Epithelial cell of esophagus (primary cell): ENCODE results near the gene BAIAP2L1.

Experiments used
- DNase-seq: peaks from one replicate; pipeline ENCODE4 v3.0.0; 2010; ENCODE audit warnings: low read depth
- H3K4me3 ChIP-seq: 2 replicates; pipeline ENCODE4 v1.5.1; 2011; ENCODE audit warnings: mild to moderate bottlenecking, low read length, control low read depth
- TF ChIP-seq, protein P1 (sequence below): IDR thresholded peaks from 2 replicates; pipeline ENCODE4 v1.5.1; 2011; ENCODE audit warnings: low read depth, mild to moderate bottlenecking, low read length, control low read depth, inconsistent platforms; ENCODE audit not compliant: insufficient read depth; ENCODE audit errors: missing control alignments

The BAIAP2L1 gene

DNA sequence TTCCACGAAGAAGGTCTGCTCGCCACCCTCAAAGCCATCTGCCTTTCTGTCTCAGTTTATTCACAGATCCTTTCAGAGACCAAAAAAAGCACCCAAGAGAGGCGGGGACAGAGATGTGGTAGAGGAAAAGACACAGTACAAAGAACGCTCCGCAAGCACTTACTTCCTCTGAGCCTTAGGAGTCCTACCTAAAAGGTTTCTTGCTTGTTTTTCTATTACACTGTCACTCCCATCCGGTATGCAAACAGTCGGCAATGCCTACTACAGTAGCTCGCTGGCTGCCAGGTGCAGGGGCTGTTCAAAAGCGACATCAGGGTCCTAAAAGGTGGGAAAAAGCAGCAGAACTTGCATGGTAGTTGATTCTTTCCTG, 149.7 kb downstream of the BAIAP2L1 start:
- peak overlapping the region; percentile 74 for H3K4me3 ChIP-seq
- TF ChIP-seq, protein P1, sequence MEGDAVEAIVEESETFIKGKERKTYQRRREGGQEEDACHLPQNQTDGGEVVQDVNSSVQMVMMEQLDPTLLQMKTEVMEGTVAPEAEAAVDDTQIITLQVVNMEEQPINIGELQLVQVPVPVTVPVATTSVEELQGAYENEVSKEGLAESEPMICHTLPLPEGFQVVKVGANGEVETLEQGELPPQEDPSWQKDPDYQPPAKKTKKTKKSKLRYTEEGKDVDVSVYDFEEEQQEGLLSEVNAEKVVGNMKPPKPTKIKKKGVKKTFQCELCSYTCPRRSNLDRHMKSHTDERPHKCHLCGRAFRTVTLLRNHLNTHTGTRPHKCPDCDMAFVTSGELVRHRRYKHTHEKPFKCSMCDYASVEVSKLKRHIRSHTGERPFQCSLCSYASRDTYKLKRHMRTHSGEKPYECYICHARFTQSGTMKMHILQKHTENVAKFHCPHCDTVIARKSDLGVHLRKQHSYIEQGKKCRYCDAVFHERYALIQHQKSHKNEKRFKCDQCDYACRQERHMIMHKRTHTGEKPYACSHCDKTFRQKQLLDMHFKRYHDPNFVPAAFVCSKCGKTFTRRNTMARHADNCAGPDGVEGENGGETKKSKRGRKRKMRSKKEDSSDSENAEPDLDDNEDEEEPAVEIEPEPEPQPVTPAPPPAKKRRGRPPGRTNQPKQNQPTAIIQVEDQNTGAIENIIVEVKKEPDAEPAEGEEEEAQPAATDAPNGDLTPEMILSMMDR, result no peak
- no peak for DNase-seq

DNA sequence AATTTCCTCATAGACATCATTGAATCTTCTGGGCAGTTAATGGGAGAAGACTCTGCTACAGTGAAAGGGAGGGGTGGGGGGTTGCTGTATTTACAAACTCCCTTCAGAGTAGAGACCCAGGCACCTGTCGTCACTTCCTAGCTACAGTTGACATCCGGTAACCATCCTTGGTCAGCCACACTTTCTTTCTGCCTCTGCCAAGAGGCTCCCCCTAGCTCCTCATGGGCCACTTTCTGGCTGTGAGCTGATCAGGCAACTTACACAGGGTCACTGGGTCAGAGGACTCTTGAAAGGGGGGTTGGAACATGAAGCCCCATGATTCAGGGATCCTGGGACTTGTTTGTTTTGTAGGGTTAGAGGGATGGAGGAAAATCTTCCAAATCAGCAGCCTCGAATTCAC, 150.1 kb downstream of the BAIAP2L1 start:
- H3K4me3 ChIP-seq, result peak overlapping the region; percentile 74
- TF ChIP-seq, protein P1, result no peak
- no peak for DNase-seq

DNA sequence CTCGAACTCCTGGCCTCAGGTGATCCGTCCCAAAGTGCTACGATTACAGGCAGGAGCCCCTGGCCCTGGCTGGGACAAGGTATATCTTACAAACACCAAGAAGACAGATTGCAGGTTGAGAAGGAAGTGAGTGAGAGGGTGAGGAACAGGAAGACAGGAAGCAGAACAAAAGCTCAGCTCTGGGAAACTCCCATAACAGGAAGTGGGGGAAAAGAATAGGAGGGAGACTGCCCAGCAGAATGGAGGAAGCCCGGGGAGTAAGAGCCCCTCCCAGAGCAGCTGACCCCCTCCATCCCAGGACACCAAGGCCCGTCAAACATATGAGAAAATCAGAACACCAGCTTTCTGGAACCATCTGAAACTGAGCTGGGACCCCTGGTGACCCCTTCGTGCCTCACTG, 151.8 kb downstream of the BAIAP2L1 start:
- TF ChIP-seq, protein P1, result no peak
- DNase-seq, result no peak
- no peak overlapping the region for H3K4me3 ChIP-seq

DNA sequence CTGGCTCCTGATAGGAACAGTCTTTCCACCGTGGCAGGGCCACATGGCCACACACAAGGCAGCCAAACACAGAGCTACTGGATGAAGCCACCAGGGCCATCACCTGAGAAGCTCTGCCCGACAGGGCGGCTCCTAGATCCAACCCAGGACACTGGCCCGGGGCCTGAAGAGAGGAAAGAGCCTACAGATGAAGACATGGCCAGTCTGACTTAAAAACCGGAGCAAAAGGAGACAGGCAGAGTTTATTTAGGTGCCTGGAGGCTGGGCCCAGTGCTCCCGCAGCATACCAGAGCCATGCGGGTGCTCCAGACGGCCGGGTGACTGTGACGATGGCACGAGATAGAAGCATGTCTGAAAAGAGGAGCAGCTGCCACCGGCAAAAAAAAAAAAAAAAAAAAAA, 152.7 kb downstream of the BAIAP2L1 start:
- no peak for DNase-seq
- H3K4me3 ChIP-seq, result no peak overlapping the region
- TF ChIP-seq, protein P1, result no peak

DNA sequence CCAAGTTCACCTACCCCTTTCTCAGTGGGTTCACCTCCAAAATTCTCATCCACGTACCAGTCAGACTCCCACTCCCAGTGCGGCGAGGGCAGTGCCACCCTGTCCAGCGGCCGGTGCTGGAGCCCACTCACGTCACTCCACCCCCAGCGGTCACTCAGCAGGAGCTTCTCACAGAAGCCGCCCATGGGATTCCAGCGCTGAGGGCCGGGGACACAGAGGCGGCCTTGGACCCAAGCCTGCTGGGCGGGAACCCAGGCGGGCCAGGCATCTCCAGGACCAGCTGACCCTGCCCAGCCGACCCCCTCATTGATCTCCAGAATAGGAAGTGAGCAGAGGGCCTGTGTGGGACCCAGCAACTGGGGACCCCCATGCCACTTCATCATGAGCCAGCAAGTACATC, 156.0 kb downstream of the BAIAP2L1 start:
- no peak overlapping the region for H3K4me3 ChIP-seq
- DNase-seq, result no peak
- TF ChIP-seq, protein P1, result no peak

DNA sequence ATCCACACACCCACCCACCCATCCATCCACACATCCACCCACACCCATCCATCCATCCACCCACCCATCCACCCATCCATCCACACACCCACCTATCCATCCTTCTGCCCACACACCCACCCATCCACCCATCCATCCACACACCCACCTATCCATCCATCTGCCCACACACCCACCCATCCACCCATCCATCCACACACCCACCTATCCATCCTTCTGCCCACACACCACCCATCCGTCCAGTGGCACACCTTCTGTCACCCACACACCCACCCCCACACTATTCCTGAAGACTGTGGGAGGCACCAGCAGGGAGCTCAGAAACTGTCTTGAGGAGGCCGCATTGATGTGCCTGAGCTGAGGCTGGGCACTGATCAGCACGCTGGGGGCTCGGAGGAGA, 158.0 kb downstream of the BAIAP2L1 start:
- no peak overlapping the region for H3K4me3 ChIP-seq
- TF ChIP-seq, protein P1, result no peak
- no peak for DNase-seq

DNA sequence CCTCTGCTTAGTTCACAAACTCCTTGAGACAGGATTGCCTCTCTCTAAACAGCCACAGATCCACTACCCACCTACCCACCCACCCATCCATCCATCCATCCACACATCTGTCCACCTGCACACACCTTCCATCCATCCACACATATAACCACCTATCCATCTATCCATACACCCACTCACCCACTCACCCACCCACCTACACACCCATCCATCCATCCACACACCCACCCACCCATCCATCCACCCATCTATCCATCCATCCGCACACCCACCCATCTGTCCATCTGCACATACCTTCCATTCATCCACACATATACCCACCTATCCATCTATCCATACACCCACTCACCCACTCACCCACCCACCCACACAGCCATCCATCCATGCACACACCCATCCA, 158.5 kb downstream of the BAIAP2L1 start:
- no peak for DNase-seq
- TF ChIP-seq, protein P1, result no peak
- no peak overlapping the region for H3K4me3 ChIP-seq
